SHP77 (cell line): Measurements from ENCODE around the gene FERMT2.
"Not testable (repeated sequence)": the region's sequence is repeated elsewhere in the genome, so short reads cannot be mapped to it uniquely, and the experiment has no call there.

ENCODE experiments used
- DNase-seq, 2 experiments: peaks; one replicate each; lab custom pipeline; 2025; lab: John Stamatoyannopoulos, UW

FERMT2 gene

GRCh38 chr14:52900731-52901130 lies 50.1 kb downstream of the FERMT2 start:
- no peak for DNase-seq

GRCh38 chr14:52898496-52898895 lies 52.4 kb downstream of the FERMT2 start:
- DNase-seq: no peak

GRCh38 chr14:52895000-52895399 lies 55.9 kb downstream of the FERMT2 start:
- no peak for DNase-seq

- no peak for DNase-seq
These were observed 59.0 kb downstream of the FERMT2 start for GRCh38 chr14:52891800-52892199.

- DNase-seq: no peak
These were observed 61.7 kb downstream of the FERMT2 start for GRCh38 chr14:52888839-52889838.

- no peak for DNase-seq
These were observed 62.7 kb downstream of the FERMT2 start for GRCh38 chr14:52888159-52888558.

GRCh38 chr14:52885230-52885629 lies 65.6 kb downstream of the FERMT2 start:
- DNase-seq: no peak

- DNase-seq: no peak
These were observed 67.2 kb downstream of the FERMT2 start for GRCh38 chr14:52883658-52884057.

GRCh38 chr14:52882824-52883223 lies 68.0 kb downstream of the FERMT2 start:
- DNase-seq: no peak

- no peak for DNase-seq
These were observed 70.9 kb downstream of the FERMT2 start for GRCh38 chr14:52879958-52880357.

- no peak for DNase-seq
These were observed 71.9 kb downstream of the FERMT2 start for GRCh38 chr14:52878946-52879345.

- DNase-seq: no peak
These were observed 72.4 kb downstream of the FERMT2 start for GRCh38 chr14:52878469-52878868.

- no peak for DNase-seq
These were observed 73.2 kb downstream of the FERMT2 start for GRCh38 chr14:52877628-52878027.

- DNase-seq: no peak
These were observed 74.0 kb downstream of the FERMT2 start for GRCh38 chr14:52876806-52877205.

- no peak for DNase-seq
These were observed 74.5 kb downstream of the FERMT2 start for GRCh38 chr14:52876311-52876710.

GRCh38 chr14:52875707-52876106 lies 75.1 kb downstream of the FERMT2 start:
- DNase-seq: no peak

- DNase-seq: no peak
These were observed 76.5 kb downstream of the FERMT2 start for GRCh38 chr14:52874389-52874788.

GRCh38 chr14:52873694-52874093 lies 77.2 kb downstream of the FERMT2 start:
- no peak for DNase-seq

GRCh38 chr14:52873065-52873464 lies 77.8 kb downstream of the FERMT2 start:
- no peak for DNase-seq

- DNase-seq: no peak
These were observed 79.2 kb downstream of the FERMT2 start for GRCh38 chr14:52871606-52872005.

- no peak for DNase-seq
These were observed 81.8 kb downstream of the FERMT2 start for GRCh38 chr14:52868911-52869618.

- not testable (repeated sequence) for DNase-seq
These were observed 86.0 kb downstream of the FERMT2 start for GRCh38 chr14:52864893-52865292.

- DNase-seq: no peak
These were observed 87.5 kb downstream of the FERMT2 start for GRCh38 chr14:52863334-52863700.
